UCSD-AML1 (cell line): ENCODE data around the gene TXN.
"Not testable (repeated sequence)": the region's sequence is repeated elsewhere in the genome, so short reads cannot be mapped to it uniquely, and the experiment has no call there.

Experiments used
- DNase-seq: peaks from one replicate; lab custom pipeline; 2025; ENCODE audit not compliant: unreplicated experiment; lab: John Stamatoyannopoulos, UW

Gene TXN

DNA sequence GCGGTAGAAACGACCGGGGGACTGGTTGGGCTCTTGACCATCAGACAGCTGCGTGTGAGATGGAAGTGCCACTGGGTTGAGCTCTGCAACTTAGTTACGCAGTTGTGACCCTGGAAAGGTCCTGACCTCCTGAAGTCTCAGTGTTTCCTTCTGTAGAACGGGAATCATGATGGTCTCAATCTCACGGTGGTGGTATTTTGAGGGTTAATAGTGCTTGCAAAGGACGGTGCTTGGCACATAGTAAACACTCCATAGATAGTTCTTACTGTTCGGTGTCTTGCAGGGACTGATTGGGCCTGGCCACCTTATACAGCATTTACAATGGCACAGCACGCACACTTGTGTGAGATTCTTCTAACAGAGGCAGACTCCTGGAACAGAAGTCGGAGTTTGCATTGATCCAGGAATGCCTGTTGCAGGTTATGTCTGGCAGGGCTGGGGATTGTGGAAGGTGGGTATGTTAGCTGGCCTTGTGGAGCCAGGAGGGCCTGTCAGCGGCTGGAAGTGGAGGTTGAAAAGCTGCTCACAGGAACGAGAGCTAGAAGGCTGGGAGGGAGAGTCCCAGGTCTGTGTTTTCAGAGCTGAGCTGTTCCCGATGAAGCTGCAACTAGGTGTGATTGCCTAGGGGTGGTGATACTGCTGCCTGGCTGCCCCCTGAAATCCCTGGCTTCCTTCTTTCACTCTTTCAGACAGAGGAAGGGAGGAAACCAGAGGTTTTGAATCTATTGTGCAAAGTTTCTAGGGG lies 962 bp upstream of the TXN start:
- DNase-seq, result peak; percentile 54

DNA sequence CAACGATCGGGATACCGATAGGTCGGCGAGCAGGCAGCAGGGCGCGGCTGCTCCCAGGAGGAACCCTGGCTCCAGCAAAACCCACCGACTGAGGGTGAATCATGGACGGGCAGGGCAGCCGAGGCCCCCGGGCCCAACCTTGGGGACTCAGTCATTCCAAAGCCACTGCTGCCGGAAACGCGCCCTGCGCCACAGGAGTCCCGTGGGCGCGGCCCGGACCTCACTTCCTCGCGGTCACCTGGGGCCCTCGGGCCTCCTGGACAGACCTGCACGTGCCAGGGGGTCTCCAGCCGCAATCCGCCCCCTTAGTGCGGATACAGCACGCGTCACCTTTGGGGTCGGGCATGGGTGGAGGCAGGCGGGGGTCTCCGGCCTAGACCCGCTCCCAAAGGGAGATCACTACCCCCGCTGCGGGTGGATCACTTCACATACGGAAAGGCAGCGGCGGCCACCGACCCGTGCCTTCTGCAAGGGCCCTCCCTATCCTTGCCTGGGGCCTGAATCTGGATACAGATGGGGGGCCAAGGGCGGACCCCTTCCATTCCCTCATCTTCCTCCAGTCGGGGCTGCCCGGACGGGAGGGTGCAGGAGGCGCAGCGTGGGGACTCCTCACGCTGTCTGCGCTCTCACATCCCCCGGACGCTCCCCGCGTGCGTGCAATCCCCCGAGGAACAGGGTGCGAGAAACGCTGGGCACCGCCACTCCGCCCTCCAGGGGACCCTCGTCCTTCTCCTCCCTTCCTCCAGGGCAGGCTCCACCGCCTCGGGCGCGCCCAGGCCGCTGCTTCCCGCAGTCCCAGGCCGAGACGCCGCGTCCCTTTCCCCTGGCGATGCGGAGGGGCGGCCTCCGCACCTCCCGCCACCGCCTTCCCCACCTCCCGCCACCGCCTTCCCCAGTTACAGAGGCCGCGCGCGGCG lies 586 bp downstream of the TXN start:
- DNase-seq, result peak; percentile 71

DNA sequence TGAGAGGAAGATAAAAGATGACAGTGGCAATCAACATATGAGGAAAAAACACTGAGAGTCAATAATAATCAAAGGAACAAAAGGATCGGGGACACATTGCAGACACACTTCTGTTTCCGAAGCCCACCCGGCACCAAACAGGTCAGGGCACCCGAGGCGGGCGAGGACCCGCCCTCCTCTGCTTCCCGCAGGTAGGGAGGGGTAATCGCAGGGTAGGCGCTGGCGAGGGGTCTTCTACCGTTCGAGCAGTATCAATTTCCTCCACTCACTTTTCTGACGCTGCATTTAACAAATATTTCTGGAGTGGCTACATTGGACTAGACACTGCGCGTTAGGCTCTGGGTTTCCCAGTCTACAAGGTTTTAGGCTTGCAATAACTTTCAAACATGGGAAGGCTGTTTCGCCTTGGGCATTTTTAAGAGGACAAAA lies 1.3 kb downstream of the TXN start:
- no peak for DNase-seq

DNA sequence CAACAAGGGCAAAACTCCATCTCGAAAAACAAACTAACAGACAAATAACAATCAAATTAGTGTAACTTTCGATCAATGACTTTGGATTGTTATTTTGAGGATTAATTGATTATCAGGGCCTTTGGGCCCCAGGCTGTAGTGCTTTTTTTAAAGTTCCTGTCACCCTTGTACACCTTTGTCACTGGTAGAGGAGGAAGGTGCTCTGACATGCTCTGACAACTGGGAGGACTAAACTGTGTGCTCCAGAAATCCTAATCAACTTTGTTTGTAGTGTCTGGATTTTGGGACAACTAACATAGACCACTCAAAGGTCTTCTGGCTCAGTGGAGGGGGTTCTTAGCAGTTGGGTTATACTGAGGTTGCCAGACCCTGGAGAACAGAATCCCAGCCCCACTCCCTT lies 1.8 kb downstream of the TXN start:
- no peak for DNase-seq

DNA sequence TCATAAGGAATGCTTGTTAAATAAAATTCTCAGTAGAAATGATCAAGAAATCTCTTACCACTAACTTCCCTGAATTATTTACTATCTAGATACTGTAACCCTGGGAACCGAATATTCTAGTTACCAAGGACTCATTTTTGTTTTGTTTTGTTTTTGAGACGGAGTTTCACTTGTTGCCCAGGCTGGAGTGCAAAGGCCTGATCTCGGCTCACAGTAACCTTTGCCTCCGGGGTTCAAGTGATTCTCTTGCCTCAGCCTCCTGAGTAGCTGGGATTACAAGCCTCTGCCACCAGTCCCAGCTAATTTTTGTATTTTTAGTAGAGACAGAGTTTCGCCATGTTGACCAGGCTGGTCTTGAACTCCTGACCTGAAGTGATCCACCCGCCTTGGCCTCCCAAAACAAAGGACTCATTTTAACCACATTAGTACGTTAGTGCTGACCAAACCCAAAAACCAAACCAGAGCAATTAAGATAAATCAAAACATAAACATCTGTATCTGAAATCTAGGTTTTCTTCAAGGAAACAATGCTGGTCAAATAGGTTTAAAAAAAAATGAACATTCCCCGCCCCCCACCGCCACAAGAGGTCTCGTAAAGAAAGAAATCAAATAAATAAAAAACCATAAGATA lies 3.7 kb downstream of the TXN start:
- no peak for DNase-seq

DNA sequence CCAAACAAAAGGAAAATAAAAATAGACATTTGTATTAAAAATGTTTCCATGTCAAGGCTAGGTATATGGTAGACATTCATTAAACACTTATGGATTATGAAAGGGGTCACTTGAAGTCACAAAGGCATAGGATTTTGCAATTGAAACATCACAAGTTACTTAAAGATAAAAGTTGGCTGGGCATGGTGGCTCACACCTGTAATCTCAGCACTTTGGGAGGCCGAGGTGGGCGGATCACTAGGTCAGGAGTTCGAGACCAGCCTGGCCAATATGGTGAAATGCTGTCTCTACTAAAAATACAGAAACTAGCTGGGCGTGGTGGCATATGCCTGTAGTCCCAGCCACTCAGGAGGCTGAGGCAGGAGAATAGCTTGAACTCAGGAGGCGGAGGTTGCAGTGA lies 4.5 kb downstream of the TXN start:
- DNase-seq, result not testable (repeated sequence)

DNA sequence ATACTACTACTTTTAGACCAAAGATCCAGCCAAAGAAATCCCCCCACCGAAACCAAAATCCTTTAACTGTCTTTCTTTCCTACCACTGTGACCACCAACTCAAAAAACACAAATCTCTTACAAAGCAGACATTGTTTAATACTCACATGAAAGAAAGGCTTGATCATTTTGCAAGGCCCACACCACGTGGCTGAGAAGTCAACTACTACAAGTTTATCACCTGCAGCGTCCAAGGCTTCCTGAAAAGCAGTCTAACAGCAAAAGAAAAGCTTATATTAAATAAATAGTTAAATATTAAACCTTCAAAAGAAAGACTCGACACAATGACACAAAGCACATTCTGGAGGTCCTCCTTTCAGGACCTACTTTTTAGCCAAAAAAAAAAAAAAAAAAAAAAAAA lies 5.1 kb downstream of the TXN start:
- DNase-seq, result no peak

DNA sequence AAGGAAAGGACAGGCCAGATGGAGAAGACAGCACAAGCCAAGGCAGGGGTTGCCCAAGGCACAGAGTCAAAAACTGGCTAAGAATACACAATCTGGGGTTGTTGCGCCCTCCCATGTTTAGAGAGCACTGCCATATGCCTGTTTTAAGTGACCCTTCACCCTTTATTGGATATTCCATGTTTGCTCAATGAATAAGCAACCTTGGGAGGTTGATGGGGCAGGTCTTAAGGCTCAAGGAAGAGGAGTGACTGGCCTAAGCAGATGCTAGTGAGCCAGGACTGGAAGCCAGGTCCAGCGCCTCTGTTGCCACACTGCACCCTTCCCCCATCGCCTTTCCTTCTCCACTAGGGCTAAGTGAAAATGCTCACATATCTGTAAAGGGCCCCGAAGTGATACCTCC lies 6.7 kb downstream of the TXN start:
- no peak for DNase-seq

DNA sequence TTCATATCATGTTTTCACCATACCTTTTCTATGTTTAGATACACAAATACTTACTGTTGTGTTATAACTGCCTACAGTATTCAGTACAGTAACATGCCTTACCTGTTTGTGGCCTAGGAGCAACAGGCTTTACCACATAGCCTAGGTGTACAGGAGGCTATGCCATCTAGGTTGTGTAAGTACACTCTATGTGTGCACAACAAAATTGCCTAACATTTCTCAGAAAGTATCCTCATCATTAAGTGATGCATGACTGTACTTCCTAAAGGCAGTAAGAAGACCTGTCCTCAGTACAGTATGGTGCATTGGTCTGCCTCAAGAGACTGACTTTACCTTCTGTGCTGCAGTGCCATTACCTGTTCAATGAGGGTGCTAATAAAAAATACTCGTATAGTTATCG lies 7.9 kb downstream of the TXN start:
- no peak for DNase-seq

DNA sequence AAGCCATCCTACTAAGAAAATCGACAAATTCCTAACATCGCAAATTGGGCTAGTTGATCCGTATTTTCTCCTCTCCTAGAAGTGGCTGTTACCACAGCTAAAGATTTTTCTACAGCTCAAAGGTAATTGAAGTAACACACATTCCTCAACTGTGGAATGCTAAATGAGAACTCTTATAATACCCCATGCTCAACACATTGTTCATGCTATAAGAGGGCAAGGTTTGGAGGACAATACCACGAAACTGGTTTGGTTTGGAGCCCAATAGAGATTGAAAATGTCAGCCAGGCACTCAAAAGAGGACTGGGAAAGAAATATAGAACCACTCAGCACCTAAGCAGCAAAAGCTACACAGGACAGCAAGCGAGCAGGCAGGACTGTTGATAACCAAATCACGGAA lies 10.1 kb downstream of the TXN start:
- no peak for DNase-seq

DNA sequence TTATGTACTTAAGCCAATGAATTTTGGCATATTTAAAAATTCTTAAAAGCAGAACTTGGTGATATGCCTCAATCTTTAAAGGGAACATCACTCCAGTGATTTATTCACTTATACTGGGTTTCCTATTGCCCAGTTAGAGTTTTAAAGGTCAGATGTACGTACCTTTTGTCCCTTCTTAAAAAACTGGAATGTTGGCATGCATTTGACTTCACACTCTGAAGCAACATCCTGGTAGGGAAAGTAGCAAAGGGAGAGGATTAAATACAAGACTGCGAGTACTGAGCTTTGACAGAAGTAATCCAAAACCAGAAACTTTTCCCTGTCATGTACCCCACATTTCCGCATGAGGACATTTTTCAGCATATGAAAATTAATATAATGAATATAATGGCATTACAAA lies 11.7 kb downstream of the TXN start:
- DNase-seq, result no peak

DNA sequence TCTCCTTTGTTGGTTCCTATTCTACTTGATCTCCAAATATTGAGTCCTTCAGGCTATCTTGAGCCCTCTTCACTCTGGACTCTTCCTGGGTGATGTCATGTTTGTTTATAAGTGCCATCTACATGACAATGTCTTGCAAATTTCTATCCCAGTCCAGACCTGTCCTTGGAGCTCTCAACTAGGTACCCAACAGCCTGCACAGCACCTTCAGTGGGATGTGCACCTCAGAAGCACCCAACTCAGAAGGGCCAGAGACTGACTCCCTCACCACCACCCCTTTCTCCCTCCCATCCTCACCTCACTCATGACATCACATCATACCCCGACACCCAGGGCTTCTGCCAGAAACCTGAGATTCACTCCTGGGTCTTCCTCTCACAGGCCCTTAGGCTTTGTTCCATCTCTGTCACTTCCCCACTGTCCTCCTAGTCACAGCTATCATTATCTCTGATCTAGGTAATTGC lies 14.4 kb downstream of the TXN start:
- no peak for DNase-seq

DNA sequence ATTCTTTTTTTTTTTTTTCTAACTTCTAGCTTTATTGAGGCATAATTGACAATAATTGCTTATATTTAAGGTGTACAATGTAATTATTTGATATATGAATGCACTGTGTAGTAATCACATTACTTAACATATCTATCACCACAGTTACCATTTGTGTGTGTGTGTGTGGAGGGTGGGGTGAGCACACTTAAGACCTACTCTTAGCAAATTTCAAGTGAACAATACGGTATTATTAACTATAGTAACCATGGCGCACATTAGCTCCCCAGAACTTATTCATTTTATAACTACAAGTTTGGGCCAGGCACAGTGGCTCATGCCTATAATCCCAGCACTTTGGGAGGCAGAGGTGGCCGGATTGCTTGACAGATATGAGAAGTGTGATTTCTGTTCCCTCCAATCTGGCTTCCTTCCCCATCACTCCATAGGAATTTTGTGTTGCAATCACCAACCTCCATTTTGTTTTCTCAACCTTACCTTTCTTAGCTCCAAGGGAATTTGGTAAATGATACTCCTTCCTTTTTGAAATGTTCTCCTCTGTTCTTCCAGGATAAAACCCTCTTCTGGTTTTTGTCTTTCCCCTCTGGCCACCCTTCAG lies 14.9 kb downstream of the TXN start:
- DNase-seq, result no peak

DNA sequence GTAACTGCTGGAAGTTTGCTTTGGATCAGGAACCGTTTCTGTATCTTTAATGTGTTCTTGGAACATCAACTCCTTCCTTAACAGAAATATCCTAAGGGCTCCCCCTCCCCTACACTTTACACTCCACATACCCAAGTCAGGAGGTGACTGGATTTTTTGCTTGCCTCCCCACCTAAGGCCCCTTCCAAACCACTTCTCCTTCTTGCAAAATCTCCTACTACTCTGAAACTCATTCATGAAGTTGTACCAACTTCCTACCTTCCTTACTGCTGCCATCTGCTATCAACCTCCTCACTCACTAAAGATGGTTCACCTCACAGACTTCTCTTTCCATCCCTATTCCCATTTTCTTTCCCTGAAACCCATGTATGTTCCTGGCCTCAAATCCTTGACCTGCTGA lies 16.1 kb downstream of the TXN start:
- no peak for DNase-seq

DNA sequence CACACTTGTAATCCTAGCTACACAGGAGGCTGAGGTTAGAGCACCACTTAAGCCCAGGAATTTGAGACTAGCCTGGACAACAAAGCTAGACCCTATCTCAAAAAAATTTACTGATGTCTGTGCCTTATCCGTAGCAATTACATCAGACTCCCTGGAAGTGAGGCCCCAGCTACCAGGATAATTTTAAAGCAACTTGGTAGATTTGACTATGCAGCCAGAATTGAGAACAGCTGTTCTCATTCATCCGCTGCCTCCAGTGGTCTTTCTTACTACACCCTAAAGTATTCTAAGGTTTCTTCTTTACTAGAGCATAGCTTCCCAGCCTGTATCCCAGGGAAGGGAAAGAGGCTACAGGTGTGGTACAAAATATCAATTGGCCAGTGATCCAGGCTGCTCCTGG lies 28.0 kb downstream of the TXN start:
- DNase-seq, result no peak

DNA sequence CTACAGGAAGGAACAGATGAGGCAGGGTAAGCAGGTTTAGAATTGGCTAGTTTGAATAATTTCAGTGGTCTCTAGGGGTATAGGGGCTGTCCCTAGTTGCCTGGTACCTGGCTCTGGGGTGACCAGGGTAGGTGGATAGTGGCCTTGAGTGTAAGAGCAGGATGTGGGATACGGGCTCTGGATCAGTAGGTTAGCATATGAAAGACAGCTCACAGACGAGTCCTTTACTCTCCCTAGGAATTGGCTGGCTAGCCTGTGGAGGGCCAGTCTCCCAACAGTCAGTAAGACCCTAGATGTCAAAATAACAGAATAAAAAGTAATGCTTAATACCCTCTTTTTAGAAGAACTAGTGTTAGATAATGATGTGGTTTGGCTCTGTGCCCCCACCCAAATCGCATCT lies 31.7 kb downstream of the TXN start:
- no peak for DNase-seq

DNA sequence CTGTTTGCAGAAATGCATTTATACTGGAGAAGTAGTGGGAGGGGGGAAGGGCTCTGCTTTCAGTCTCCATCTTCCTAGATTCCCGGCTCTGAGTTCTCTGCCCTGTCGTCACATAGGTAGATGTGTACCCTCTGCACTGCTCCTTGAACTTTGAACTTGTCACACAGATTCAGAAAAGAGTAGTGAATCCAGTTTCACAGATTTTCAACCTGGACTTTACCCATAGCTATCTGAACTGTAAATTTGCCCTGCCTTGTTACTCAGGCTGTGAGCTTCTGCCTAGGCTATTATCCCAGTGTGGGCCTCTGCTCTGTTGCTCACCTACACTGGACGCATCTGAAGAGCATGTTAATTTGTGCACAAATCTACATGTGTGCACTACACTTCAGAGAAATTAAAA lies 35.5 kb downstream of the TXN start:
- no peak for DNase-seq

DNA sequence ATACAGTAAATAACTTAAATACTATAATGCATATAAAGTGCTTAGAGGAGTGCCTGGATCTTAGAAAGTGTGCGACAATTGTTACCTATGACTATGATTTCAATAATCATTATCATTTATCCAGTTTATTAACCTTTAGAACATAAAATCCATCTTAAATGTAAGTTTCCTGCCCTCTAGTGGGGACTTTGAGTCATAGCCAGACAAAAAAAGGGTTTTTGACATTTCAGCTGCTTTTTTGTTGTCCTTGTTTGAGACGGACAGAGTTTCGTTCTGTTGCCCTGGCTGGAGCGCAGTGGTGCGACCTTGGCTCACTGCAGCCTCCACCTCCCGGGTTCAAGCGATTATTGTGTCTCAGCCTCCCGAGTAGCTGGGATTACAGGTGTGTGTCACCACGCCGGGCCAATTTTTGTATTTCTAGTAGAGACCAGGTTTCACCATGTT lies 38.6 kb downstream of the TXN start:
- DNase-seq, result no peak

DNA sequence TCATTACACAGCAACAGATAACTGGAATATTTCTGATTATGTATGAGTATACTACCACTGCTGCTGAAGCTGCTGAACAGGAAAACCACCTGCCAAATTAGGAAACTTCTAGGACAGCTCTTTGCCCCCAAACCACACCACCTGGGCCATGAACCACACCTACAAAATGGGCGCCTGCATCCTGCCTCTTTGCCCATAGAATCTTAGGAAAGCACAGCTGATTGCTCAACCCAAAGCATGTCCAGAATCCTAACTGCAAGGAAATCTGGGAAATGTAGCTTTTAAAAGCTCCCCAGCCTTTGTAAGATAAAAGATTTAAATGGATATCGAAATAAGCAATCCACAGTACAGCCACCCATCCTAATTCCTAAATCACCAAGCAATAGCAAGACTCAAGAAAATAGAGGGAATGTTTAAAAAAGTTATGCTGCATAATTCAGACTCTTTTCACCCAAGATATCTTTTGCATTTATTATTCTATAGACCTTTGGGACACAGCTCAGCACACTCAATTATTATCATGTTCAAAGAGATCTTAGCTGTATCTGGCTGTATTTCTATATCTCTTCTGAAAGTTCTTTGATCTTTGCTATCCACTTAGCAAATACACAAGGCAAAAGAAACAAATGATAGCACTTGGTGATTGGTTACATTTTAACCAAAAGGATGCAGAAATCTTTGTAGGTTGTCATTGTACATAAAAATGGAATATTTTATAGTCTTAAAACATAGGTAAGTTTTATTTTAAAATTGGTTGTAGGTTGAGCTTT lies 41.5 kb downstream of the TXN start:
- no peak for DNase-seq

DNA sequence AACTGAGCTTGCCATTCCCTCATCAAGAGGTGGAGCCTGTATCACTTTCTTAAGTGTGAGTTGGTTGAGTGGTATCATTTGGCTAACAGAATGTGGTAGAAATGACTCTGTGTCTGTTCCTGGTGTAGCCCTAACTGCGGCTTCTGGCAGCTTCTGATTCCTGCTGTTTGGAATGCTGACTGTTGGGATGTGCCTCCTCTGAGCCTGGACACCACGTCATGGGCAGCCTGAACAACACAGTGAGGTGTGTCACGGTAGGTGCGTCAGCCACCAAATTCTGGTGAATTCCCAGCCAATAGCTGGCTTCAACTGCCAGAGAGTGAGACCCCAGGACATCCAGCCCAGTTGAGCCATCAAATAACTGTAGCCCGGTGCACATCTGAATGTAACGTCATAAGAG lies 42.2 kb downstream of the TXN start:
- DNase-seq, result no peak
